Measurements from ENCODE around the gene RSPH3.
"Not testable (repeated sequence)": the region's sequence is repeated elsewhere in the genome, so short reads cannot be mapped to it uniquely, and the experiment has no call there.

The RSPH3 gene

GRCh38 chr6:159025224-159025623 is 25.2 kb upstream of the RSPH3 start:
- not testable (repeated sequence) for DNase-seq (ENCODE audit: low read depth in 2 of 2, low spot score in 1 of 2)

GRCh38 chr6:159023893-159024292 is 23.9 kb upstream of the RSPH3 start:
- no peak for DNase-seq (ENCODE audit: low read depth in 2 of 2, low spot score in 1 of 2)

GRCh38 chr6:159020011-159020410 is 20.0 kb upstream of the RSPH3 start:
- DNase-seq (ENCODE audit: low read depth in 2 of 2, low spot score in 1 of 2), result no peak

GRCh38 chr6:159017757-159018559 is 18.0 kb upstream of the RSPH3 start:
- DNase-seq (ENCODE audit: low read depth in 2 of 2, low spot score in 1 of 2), result no peak

GRCh38 chr6:159014406-159014805 is 14.4 kb upstream of the RSPH3 start:
- DNase-seq (ENCODE audit: low read depth in 2 of 2, low spot score in 1 of 2), result no peak

GRCh38 chr6:159013229-159013628 is 13.2 kb upstream of the RSPH3 start:
- DNase-seq (ENCODE audit: low read depth in 2 of 2, low spot score in 1 of 2), result no peak

- no peak for DNase-seq (ENCODE audit: low read depth in 2 of 2, low spot score in 1 of 2)
Measured at GRCh38 chr6:159012201-159012600, 12.2 kb upstream of the RSPH3 start.

- DNase-seq (ENCODE audit: low read depth in 2 of 2, low spot score in 1 of 2), result not testable (repeated sequence)
Measured at GRCh38 chr6:159010037-159010612, 10.1 kb upstream of the RSPH3 start.

GRCh38 chr6:159008656-159009288 is 8.8 kb upstream of the RSPH3 start:
- no peak for DNase-seq (ENCODE audit: low read depth in 2 of 2, low spot score in 1 of 2)

- no peak for DNase-seq (ENCODE audit: low read depth in 2 of 2, low spot score in 1 of 2)
Measured at GRCh38 chr6:159007510-159007909, 7.5 kb upstream of the RSPH3 start.

GRCh38 chr6:159005436-159005835 is 5.4 kb upstream of the RSPH3 start:
- no peak for DNase-seq (ENCODE audit: low read depth in 2 of 2, low spot score in 1 of 2)

GRCh38 chr6:159004592-159004991 is 4.6 kb upstream of the RSPH3 start:
- no peak for DNase-seq (ENCODE audit: low read depth in 2 of 2, low spot score in 1 of 2)

GRCh38 chr6:159002432-159003155 is 2.6 kb upstream of the RSPH3 start:
- no peak for DNase-seq (ENCODE audit: low read depth in 2 of 2, low spot score in 1 of 2)

- no peak for DNase-seq (ENCODE audit: low read depth in 2 of 2, low spot score in 1 of 2)
Measured at GRCh38 chr6:158999154-158999665, 792 bp downstream of the RSPH3 start.

- no peak for DNase-seq (ENCODE audit: low read depth in 2 of 2, low spot score in 1 of 2)
Measured at GRCh38 chr6:158996856-158997255, 3.1 kb downstream of the RSPH3 start.

- DNase-seq (ENCODE audit: low read depth in 2 of 2, low spot score in 1 of 2), result no peak
Measured at GRCh38 chr6:158993639-158994038, 6.4 kb downstream of the RSPH3 start.

GRCh38 chr6:158991017-158991723 is 8.8 kb downstream of the RSPH3 start:
- DNase-seq (ENCODE audit: low read depth in 2 of 2, low spot score in 1 of 2), result no peak

GRCh38 chr6:158989711-158990110 is 10.3 kb downstream of the RSPH3 start:
- DNase-seq (ENCODE audit: low read depth in 2 of 2, low spot score in 1 of 2), result not testable (repeated sequence)

- DNase-seq (ENCODE audit: low read depth in 2 of 2, low spot score in 1 of 2), result no peak
Measured at GRCh38 chr6:158988477-158988876, 11.5 kb downstream of the RSPH3 start.

- no peak for DNase-seq (ENCODE audit: low read depth in 2 of 2, low spot score in 1 of 2)
Measured at GRCh38 chr6:158987657-158988056, 12.3 kb downstream of the RSPH3 start.

- no peak for DNase-seq (ENCODE audit: low read depth in 2 of 2, low spot score in 1 of 2)
Measured at GRCh38 chr6:158978757-158979156, 21.2 kb downstream of the RSPH3 start.
